Keratinocyte (primary cell): ENCODE results near the gene NEUROD2.

ENCODE experiments used
- CTCF ChIP-seq, 3 experiments: IDR thresholded peaks in 1 of 3; conservative IDR thresholded peaks in 1 of 3; optimal IDR thresholded peaks in 1 of 3; 2 replicates in 2 of 3; 3 replicates in 1 of 3; pipeline versions ENCODE3 to v1.5.1; 2011; ENCODE audit warnings: low read length in 3 of 3, mild to moderate bottlenecking in 3 of 3, moderate library complexity in 2 of 3, control low read depth in 1 of 3, inconsistent platforms in 1 of 3; ENCODE audit not compliant: insufficient read depth in 2 of 3; ENCODE audit errors: extremely low read depth in 1 of 3
- EZH2 ChIP-seq: IDR thresholded peaks from one replicate; pipeline ENCODE4 v1.6.1; 2012; ENCODE audit warnings: inconsistent platforms, mild to moderate bottlenecking, low read length, moderate library complexity

DNA sequence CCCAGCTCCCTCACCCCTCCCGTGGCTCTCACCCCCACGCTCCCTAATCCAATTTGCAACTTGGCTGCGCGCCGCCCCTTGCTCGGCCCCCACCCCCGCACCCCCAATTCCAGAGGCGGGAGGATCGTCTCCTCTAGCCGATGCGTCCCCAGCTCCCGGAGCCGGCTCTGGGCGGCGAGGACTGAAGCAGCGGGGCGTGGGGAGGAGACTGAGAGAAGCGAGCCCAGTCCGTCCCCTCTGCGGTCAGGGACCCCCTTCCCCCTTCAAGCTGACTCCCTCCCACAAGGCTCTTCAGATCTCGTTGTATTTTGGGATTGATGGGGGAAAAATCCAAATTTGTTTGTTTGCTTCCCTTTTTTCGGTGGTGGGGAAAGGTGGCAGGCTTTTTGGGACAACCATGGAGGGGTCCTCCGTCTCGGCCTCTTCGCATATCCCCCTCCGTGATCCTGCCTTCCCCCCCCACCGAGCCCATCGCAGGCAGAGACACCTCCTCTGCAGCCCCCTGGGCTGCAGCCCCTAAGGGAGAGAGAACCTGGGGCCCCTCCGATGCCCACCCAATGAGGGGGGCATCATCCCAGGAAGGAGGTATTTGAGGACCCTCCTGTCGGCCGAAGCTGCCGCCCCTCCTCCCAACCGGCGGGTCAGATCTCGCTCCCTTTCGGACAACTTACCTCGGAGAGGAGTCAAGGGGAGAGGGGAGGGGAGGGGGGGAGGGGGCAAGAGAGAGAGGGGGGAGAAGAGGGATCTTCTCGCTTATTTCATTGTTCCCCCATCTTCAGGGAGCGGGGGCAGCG lies 466 bp downstream of the NEUROD2 start:
- TF ChIP-seq CTCF (optimal IDR thresholded peaks at IDR 0.05 in 1 of 3, IDR thresholded peaks at IDR 0.05 in 1 of 3, conservative IDR thresholded peaks at IDR 0.05 in 1 of 3; ENCODE audit: extremely low read depth in 1 of 3, insufficient read depth in 2 of 3, low read length in 3 of 3) (no peak), EZH2 (peak; percentile 83)
